ENCODE results near the gene TRIM26. TPM values are rescaled to one million over a fixed set of nuclear protein-coding genes. Genes with fewer than 3 reads are reported as not detected.

Gene TRIM26
- polyA plus RNA-seq, 1 of the 3 experiments (the other 2 are of a cell fraction) = 26.1 TPM

- H3K4me2 ChIP-seq = no peak overlapping the region
- H3K27me3 ChIP-seq (ENCODE audit: insufficient read depth) = no peaks in the 10 kb centered on the region
- H3K79me2 ChIP-seq (ENCODE audit: insufficient read depth) = peaks cover 7% of the 10 kb centered on the region; the same call in 1 of the 2 replicates
- no peak for TF ChIP-seq TEAD4 (IDR thresholded peaks at IDR 0.05; ENCODE audit: borderline replicate concordance, insufficient read depth)
- no peak for TF ChIP-seq EP300 (IDR thresholded peaks at IDR 0.05; ENCODE audit: borderline replicate concordance in 1 of 2, low read depth in 1 of 2, low read length in 1 of 2)
- TF ChIP-seq JUND (IDR thresholded peaks at IDR 0.05) = no peak
- TF ChIP-seq NFIC (IDR thresholded peaks at IDR 0.05; ENCODE audit: borderline replicate concordance) = no peak
- TF ChIP-seq GABPA (IDR thresholded peaks at IDR 0.05; ENCODE audit: low read depth) = no peak
- no peak for TF ChIP-seq CHD2 (IDR thresholded peaks at IDR 0.05; ENCODE audit: low read length, partially characterized antibody)
- TF ChIP-seq EZH2phosphoT487 (IDR thresholded peaks at IDR 0.05; ENCODE audit: borderline replicate concordance, low read depth) = no peak
- TF ChIP-seq FOSL2 (IDR thresholded peaks at IDR 0.05; ENCODE audit: borderline replicate concordance, low read depth) = no peak
- TF ChIP-seq YY1 (IDR thresholded peaks at IDR 0.05; ENCODE audit: low read depth) = no peak
- TF ChIP-seq MAX (IDR thresholded peaks at IDR 0.05; ENCODE audit: low read depth) = no peak
- TF ChIP-seq TCF12 (IDR thresholded peaks at IDR 0.05) = no peak
- TF ChIP-seq SIN3A (IDR thresholded peaks at IDR 0.05; ENCODE audit: borderline replicate concordance, low read depth, low read length) = no peak
- TF ChIP-seq POLR2AphosphoS5 (IDR thresholded peaks at IDR 0.05; ENCODE audit: low read depth, low read length) = no peak
- DNase-seq = no peak
- no peak overlapping the region for H3K4me3 ChIP-seq (ENCODE audit: low read depth in 2 of 2, low read length in 1 of 2)
- WGBS (ENCODE audit: low lambda C conversion rate) = 73% methylated on average over 1 of the region's 1 CpG
- no peaks in the 10 kb centered on the region for H3K9me3 ChIP-seq
- no peak overlapping the region for H3K9ac ChIP-seq
- no peaks in the 10 kb centered on the region for H4K20me1 ChIP-seq (ENCODE audit: insufficient read depth)
- no peak overlapping the region for H3K27ac ChIP-seq (ENCODE audit: low read depth in 2 of 2, low read length in 1 of 2)
- no peaks in the 10 kb centered on the region; a peak in 1 of 4 replicates for H3K4me1 ChIP-seq (ENCODE audit: control insufficient read depth in 1 of 2, insufficient read depth in 2 of 2, low read depth in 1 of 2, low read length in 1 of 2)
- no peaks in the 10 kb centered on the region for H3F3A ChIP-seq (replicated peaks; ENCODE audit: insufficient read depth)
- H3K9me2 ChIP-seq = no peaks in the 10 kb centered on the region
- H3K36me3 ChIP-seq (replicated peaks in 1 of 2; ENCODE audit: control insufficient read depth in 1 of 2, insufficient read depth in 2 of 2, low read length in 1 of 2) = peaks cover 34 to 52% of the 10 kb centered on the region in 2 experiments
- ChIA-PET POLR2A (interaction anchor here (1.3 kb wide), 1 partner anchor 12 kb away, joined by 3 read pairs; no protein-coding TSS in a partner anchor), CTCF (interaction anchor here (1.4 kb wide), 1 partner anchor 15 kb away, joined by 3 read pairs; no protein-coding TSS in a partner anchor)
- H2AFZ ChIP-seq (ENCODE audit: low read depth) = no peak overlapping the region
Measured at GRCh38 chr6:30195951-30196350, 17.3 kb downstream of the TRIM26 start.

GRCh38 chr6:30194797-30195690 lies 18.2 kb downstream of the TRIM26 start:
- Histone ChIP-seq H3K4me3 (ENCODE audit: low read depth in 2 of 2, low read length in 1 of 2) (no peak overlapping the region), H2AFZ (ENCODE audit: low read depth) (no peak overlapping the region), H3K9me3 (no peaks in the 10 kb centered on the region), H4K20me1 (ENCODE audit: insufficient read depth) (no peaks in the 10 kb centered on the region), H3K9me2 (no peaks in the 10 kb centered on the region), H3K4me1 (ENCODE audit: control insufficient read depth in 1 of 2, insufficient read depth in 2 of 2, low read depth in 1 of 2, low read length in 1 of 2) (no peaks in the 10 kb centered on the region; a peak in 1 of 4 replicates), H3K27me3 (ENCODE audit: insufficient read depth) (no peaks in the 10 kb centered on the region), H3K36me3 (replicated peaks in 1 of 2; ENCODE audit: control insufficient read depth in 1 of 2, insufficient read depth in 2 of 2, low read length in 1 of 2) (peaks cover 27 to 53% of the 10 kb centered on the region in 2 experiments), H3K4me2 (no peak overlapping the region), H3F3A (replicated peaks; ENCODE audit: insufficient read depth) (no peaks in the 10 kb centered on the region), H3K27ac (ENCODE audit: low read depth in 2 of 2, low read length in 1 of 2) (no peak overlapping the region), H3K9ac (no peak overlapping the region), H3K79me2 (ENCODE audit: insufficient read depth) (0 out of 2 replicates have a peak, but pooled peaks cover 2% of the 10 kb centered on the region)
- CTCF ChIA-PET = interaction anchor here (0.9 kb wide), 1 partner anchor 63 kb away, joined by 5 read pairs; no protein-coding TSS in a partner anchor
- no peak for DNase-seq
- WGBS (ENCODE audit: low lambda C conversion rate) = 92% methylated on average over 8 of the region's 8 CpGs
- POLR2A ChIA-PET = interaction anchor here (1.3 kb wide), 1 partner anchor 13 kb away, joined by 3 read pairs; no protein-coding TSS in a partner anchor
- TF ChIP-seq USF2 (IDR thresholded peaks at IDR 0.05; ENCODE audit: borderline replicate concordance, low read depth, low read length) = no peak
- no peak for TF ChIP-seq SMC3 (IDR thresholded peaks at IDR 0.05; ENCODE audit: low read depth, low read length)
- no peak for TF ChIP-seq RCOR1 (IDR thresholded peaks at IDR 0.05; ENCODE audit: low read length)
- TF ChIP-seq PBX3 (IDR thresholded peaks at IDR 0.05) = no peak
- no peak for TF ChIP-seq MXI1 (IDR thresholded peaks at IDR 0.05; ENCODE audit: low read depth, low read length)
- no peak for TF ChIP-seq ZBTB33 (IDR thresholded peaks at IDR 0.05; ENCODE audit: borderline replicate concordance, low read depth)

Measured in SK-N-SH (cell line).